ENCODE measurements around the gene TPM4. TPM values are rescaled to one million over a fixed set of nuclear protein-coding genes. Genes with fewer than 3 reads are reported as not detected.

TPM4 gene
- total and polyA plus RNA-seq, 2 of the 13 experiments (the other 11 are each of a cell fraction or from before 2014, with no cell fraction given), result 180 to 188 TPM

GRCh38 chr19:16111160-16111908, 35.0 kb downstream of the TPM4 start, which contains the start of gene RAB8A (continued):
- TF ChIP-seq ATF6 (CRISPR knock-in tag; conservative IDR thresholded peaks at IDR 0.05), result no peak
- TF ChIP-seq FOXJ3 (CRISPR knock-in tag; IDR thresholded peaks at IDR 0.05; ENCODE audit: borderline replicate concordance), result no peak; the same call in 1 of the 2 replicates
- no peak for TF ChIP-seq AFF4 (CRISPR knock-in tag; IDR thresholded peaks at IDR 0.05)
- TF ChIP-seq SYNCRIP (IDR thresholded peaks at IDR 0.05; ENCODE audit: insufficient read depth, low read depth, low read length), result no peak
- peak; percentile 100 for TF ChIP-seq SP2 (CRISPR knock-in tag; IDR thresholded peaks at IDR 0.05)
- no peak for TF ChIP-seq MBNL3 (CRISPR knock-in tag; conservative IDR thresholded peaks at IDR 0.05)
- TF ChIP-seq DR1 (CRISPR knock-in tag; IDR thresholded peaks at IDR 0.05), result peak; percentile 54; the same call in 1 of the 2 replicates
- TF ChIP-seq ZSCAN21 (CRISPR knock-in tag; IDR thresholded peaks at IDR 0.05; ENCODE audit: borderline replicate concordance), result peak; percentile 83
- no peak for TF ChIP-seq ZNF746 (CRISPR knock-in tag; IDR thresholded peaks at IDR 0.05)
- TF ChIP-seq MAX (IDR thresholded peaks at IDR 0.05), result peak; percentile 89
- TF ChIP-seq NFIB (CRISPR knock-in tag; IDR thresholded peaks at IDR 0.05; ENCODE audit: borderline replicate concordance), result no peak
- TF ChIP-seq POLR2A (IDR thresholded peaks at IDR 0.05; ENCODE audit: insufficient read depth in 1 of 2, low read depth in 2 of 2, low read length in 2 of 2), result peak; percentile 34 to 54; a peak in 2 of 4 replicates
- peak; percentile 88 for TF ChIP-seq ZBTB14 (CRISPR knock-in tag; IDR thresholded peaks at IDR 0.05)
- no peak for TF ChIP-seq CEBPG (CRISPR knock-in tag; IDR thresholded peaks at IDR 0.05)
- TF ChIP-seq ZNF570 (CRISPR knock-in tag; IDR thresholded peaks at IDR 0.05; ENCODE audit: borderline replicate concordance), result no peak
- peak; percentile 89 for TF ChIP-seq ZMYM4 (CRISPR knock-in tag; IDR thresholded peaks at IDR 0.05)
- no peak; the same call in 1 of the 2 replicates for TF ChIP-seq RXRA (CRISPR knock-in tag; IDR thresholded peaks at IDR 0.05)
- no peak for TF ChIP-seq ZNF615 (CRISPR knock-in tag; IDR thresholded peaks at IDR 0.05; ENCODE audit: borderline replicate concordance)
- no peak for TF ChIP-seq BCL3 (CRISPR knock-in tag; IDR thresholded peaks at IDR 0.05)
- no peak for TF ChIP-seq ZNF354B (CRISPR knock-in tag; IDR thresholded peaks at IDR 0.05)
- TF ChIP-seq CBX1 (IDR thresholded peaks at IDR 0.05; ENCODE audit: low read depth), result peak; percentile 43
- TF ChIP-seq MZF1 (CRISPR knock-in tag; IDR thresholded peaks at IDR 0.05; ENCODE audit: borderline replicate concordance), result no peak; the same call in 1 of the 2 replicates

Measured in HepG2 (cell line).